NCI-H187 (cell line): ENCODE results near the gene COPS2.

ENCODE experiments used
- DNase-seq, 2 experiments: peaks; one replicate each; lab custom pipeline; 2025; lab: John Stamatoyannopoulos, UW

COPS2 gene

GRCh38 chr15:49155834-49156627, 632 bp upstream of the COPS2 start:
- no peak for DNase-seq

GRCh38 chr15:49154799-49155109, 645 bp downstream of the COPS2 start:
- DNase-seq: no peak

- no peak for DNase-seq
Observed at GRCh38 chr15:49154359-49154758, 1.0 kb downstream of the COPS2 start.

- DNase-seq: no peak
Observed at GRCh38 chr15:49152552-49153312, 2.7 kb downstream of the COPS2 start.

DNA sequence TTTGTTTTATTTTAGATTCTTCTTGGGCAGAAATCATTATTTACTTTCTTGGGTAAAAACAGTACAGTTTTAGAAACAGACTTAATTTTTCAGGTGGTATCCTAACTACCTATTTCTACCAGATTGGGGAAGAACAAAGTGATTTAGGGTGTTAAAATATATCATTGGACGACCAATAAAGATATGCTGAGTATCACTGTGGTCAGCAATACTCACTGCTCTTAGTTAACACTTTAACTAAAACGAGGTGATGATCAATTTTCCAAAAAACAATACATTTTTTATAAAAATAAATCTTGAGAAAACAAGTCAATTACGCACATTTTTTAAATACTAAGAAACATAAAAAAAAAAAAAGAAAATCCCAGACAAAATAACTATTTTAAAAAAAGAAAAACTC, 3.6 kb downstream of the COPS2 start:
- no peak for DNase-seq

DNA sequence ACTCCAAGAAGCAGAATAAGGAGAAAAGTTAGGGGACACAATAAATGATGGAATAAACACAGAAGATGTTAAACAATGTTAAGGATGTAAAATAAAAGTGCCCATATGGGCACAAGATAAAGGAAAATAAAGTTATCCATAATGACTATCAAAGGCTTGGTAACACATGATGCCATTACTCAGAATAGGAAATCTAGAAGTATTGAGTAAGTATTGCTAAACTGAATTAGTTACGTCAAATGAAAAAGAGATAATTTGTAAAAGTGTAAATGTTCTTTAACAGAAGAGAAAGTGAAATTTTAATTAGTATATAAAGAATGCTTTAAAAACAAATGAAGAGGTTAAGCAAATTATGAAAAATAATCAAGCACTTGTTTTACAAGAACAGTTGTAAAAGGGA, 6.7 kb downstream of the COPS2 start:
- no peak for DNase-seq

GRCh38 chr15:49148298-49148697, 7.1 kb downstream of the COPS2 start:
- no peak for DNase-seq

DNA sequence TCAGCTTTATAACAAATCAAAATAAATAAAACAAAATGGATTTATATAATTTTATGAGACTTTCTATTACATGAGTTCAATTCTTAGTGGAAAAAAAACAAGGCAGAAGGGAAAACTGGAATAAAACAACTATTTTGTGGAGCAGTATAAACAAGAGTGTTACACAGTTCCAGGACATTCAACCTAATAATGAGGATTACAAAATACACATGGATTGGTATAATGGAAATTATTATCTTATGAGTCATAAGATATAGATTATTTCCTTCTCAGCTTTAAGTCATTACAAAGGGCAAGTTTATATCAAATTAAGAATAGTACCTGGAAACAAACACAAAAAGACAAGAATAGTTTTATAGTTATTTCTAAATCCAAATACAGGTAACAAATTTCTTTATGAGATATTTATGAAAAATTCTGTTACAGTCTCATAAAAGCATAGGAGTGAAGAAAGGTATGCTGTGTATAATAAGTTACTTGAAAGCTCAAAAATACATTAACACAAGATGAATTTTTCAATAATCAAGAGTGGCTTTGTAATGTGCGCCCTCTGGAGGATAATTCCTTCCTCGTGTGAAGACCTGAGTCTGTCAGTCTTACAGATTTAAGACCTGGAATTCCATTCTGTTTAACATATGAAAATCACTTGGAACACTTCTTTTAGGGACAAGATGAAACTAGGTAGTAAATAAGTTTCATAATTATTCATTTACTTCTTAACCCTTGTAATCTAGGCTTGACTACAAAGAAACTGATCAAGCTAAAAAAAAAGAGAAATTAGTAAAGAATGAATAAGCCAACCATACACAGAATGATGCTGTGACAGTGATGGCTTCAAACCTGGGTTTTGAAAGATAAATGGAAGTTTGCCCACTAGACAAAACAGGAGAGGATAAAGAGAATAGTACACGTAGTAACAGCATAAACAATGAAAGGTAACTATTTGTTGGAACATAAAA, 9.5 kb downstream of the COPS2 start:
- DNase-seq: no peak

- DNase-seq: no peak
Observed at GRCh38 chr15:49137861-49138260, 17.5 kb downstream of the COPS2 start.

- DNase-seq: no peak
Observed at GRCh38 chr15:49135911-49136310, 19.5 kb downstream of the COPS2 start.

DNA sequence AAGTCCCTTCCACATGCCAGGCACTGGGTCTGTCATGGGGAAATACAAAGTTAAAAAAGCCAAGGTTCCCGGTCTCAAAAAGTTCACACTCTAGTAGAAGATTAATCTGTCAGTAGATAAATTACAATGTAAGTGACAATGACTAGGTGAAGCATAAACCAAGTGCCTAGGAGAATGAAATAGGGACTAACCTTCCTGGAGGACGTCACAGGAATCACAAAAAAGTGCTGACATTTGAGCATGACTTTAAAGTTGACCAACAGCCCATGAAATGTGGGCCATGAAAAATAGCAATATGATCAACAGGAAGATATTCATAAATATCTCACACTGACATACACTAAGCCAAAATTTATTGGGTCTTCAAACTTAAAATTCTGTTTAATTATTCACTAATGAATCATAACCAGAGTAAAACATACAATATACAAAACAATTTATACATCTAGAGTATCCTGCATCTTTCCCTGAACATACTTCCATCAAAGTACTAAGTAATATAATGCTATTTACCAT, 20.0 kb downstream of the COPS2 start:
- no peak for DNase-seq

- DNase-seq: no peak
Observed at GRCh38 chr15:49134683-49135341, 20.6 kb downstream of the COPS2 start.

DNA sequence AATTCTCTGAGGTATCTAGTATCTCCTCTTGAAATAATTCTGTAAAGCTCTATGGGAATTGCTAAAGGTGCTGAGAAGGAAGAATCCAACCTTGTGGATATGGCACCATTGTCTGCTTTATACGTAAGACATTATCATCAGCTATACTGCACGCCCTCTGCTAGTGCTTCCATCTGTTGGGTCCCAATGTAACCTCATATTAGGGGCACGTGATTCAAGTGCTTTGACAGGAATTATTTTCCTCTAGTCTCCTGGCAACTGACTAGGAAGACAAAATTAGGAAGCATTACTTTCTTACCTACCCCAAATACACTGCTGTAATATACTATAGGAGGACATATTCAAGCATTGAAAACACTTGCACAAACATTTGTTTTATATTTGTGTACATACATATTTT, 24.0 kb downstream of the COPS2 start:
- no peak for DNase-seq

GRCh38 chr15:49124371-49124770, 31.0 kb downstream of the COPS2 start:
- no peak for DNase-seq

DNA sequence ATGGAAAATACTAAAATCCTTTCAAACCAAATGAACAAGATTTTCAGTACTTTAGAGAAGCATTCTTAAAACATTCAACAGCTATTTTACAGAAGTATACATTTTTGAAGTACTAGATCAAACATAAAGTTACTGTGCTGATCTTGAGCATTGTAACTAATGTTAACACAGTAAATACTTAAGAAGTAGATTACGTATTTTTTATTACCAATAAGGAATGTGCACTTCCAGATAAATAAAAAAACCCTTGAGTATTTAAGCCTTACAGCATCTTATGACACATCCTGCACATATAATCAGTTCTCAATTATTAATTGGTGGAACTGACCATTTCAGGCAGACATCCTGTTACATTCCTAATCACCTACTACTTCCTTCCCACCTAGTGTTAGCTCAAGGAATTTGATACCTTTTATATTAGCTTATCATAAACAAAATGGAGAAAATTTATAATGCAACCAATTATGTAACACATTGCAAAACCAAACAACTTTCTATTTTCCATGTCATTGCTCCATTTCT, 32.8 kb downstream of the COPS2 start:
- no peak for DNase-seq

DNA sequence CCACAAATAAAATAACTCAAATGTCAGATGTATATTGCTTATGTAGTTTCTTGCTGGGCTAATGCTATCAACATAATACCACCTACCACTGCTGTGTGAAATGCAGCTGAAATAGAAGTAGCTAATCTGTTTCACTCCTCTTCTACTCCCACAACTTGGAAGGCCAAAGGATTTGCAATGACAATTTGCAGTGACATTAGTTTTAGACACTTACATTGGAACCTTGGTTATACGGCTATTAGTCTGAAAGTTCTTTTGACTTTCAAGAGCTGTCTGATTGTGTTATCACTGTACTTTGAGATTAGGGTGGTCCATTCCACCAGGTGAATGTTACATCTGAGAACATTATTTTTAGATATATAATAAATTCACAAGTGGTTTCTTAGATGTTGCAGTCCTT, 33.5 kb downstream of the COPS2 start:
- no peak for DNase-seq

DNA sequence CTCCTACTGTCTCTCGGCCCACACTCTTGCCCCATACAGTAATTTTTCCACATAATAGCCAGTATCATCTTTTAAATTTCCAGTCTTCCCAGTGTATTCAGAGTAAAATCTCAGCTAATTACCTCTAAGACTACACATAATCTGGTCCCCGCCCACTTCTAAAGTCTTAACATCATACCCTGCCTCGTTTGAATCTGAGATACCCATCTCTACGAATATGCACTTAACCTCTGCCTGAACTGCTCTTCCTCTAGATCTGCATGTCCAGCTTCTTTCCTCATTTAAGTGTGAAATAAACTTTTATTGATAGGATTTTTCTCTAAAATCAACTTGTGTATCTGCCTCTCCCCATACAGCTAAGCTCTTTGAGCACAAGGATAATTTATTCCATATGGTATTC, 34.6 kb downstream of the COPS2 start:
- DNase-seq: no peak

GRCh38 chr15:49116108-49116857, 39.1 kb downstream of the COPS2 start:
- no peak for DNase-seq

DNA sequence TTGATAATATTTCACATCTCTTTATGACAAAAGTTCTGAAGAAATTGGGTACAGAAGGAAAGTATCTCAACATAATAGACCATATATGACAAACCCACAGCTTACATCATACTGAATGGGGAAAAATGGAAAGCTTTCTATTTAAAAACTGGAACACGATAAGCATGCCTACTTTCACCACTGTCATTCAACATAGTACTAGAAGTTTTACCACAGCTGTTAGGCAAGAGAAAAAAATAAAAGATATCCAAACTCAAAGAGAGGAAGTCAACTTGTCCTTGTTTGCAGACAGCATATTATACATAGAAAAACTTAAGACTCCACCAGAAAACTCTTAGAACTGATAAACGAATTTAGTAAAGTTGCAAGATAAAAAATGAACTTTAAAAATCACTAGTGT, 40.3 kb downstream of the COPS2 start:
- no peak for DNase-seq

- no peak for DNase-seq
Observed at GRCh38 chr15:49110158-49110944, 45.0 kb downstream of the COPS2 start.
